NT2/D1 (cell line): ENCODE data around the gene CACNA2D4.

Experiments used
- YY1 ChIP-seq: IDR thresholded peaks from 2 replicates; pipeline ENCODE4 v1.6.1; 2011; ENCODE audit not compliant: insufficient read length, insufficient read depth
- ZNF274 ChIP-seq: IDR thresholded peaks from 2 replicates; pipeline ENCODE4 v1.6.1; 2011; ENCODE audit warnings: mild to moderate bottlenecking, low read depth, low read length

DNA sequence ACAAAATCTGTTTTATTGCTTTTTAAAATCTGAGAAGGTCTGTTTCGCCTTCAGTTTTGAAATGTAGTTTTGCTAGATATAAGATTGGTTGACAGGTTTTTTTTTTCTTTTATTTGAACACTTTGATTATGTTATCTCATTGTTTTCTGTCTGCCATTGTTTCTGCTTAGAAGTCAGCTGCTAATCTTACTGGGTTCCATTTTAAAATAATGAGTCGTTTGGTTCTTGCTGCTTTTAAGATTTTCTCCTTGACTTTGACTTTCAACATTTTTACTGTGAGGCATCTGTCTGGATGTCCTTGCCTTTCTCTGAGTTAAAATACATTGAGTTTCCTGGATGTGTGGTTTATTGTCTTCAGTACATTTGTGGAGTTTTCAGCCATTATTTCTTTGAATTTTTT, 170.8 kb downstream of the CACNA2D4 start:
- TF ChIP-seq YY1 = no peak
- TF ChIP-seq ZNF274 = no peak
